NT2/D1 (cell line): ENCODE results near the gene GRK5.

Experiments
- SUZ12 ChIP-seq: IDR thresholded peaks from 2 replicates; pipeline ENCODE4 v1.6.1; 2011; ENCODE audit not compliant: insufficient read length, insufficient read depth; ENCODE audit errors: extremely low read depth
- YY1 ChIP-seq: IDR thresholded peaks from 2 replicates; pipeline ENCODE4 v1.6.1; 2011; ENCODE audit not compliant: insufficient read length, insufficient read depth
- ZNF274 ChIP-seq: IDR thresholded peaks from 2 replicates; pipeline ENCODE4 v1.6.1; 2011; ENCODE audit warnings: mild to moderate bottlenecking, low read depth, low read length

GRCh38 chr10:119416855-119417254 lies 209.5 kb downstream of the GRK5 start:
- TF ChIP-seq ZNF274 (no peak), YY1 (no peak), SUZ12 (no peak)
